ENCODE results near the gene PTGDS. TPM values are rescaled to one million over a fixed set of nuclear protein-coding genes. Genes with fewer than 3 reads are reported as not detected.

PTGDS gene
- total RNA-seq, 1 donor from 2014 or later = not detected

DNA sequence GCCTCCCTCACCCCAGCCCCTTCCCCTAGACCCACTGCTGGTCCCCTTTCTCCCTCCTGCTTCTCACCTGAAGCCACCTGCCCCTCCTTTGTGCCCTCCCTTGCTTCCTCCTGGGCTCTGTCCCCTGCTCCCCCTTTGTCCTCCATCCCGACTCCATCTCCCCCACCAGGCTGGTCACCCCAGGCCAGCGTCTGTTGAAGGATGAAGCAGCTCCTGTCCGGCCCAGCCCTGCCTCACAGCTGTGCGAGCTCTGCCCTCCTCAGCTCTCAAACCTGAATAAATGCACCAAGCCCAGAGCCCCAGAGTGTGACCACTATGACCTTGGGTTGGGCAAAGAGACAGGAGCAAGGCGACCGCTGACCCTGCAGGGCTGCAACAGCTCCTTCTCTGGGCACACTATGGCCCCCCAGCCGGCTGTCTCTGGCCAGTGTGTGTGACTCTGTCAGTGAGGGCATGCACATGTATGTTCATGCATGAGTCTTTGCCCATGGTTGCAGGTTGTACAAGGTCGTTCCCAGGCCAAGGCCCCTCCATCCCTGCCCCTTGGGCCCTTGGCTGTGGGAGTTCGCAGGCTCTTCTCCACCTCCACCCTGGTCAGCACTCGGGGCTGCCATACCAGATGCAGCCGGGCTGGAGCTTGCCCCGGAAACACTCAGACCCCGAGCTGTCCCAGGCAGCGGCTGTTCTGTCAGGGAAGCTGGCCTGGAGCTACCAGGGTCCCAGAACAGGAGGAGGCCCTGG, 21.9 kb upstream of the PTGDS start:
- no peak for ATAC-seq (ENCODE audit: low read depth)

DNA sequence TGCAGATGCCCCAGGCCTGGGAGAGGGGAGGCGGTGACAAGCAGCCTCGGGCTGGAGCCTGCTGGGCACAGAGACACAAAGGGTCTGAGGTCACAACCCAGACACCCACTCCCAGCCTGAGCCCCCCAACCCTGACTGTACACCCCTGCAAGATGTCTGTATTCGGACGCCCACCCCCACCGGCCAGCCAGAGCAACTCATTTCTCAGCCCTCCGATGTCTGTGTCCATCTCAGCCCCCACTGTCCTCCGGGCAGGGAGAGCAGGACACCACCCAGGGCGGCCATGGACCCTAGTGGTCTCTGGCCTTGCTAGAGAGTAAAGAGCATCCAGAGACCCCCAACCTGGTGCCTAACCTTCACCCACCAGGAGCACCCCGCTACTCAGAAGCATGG, 21.4 kb upstream of the PTGDS start:
- Mint-ChIP-seq H3K36me3 (ENCODE audit: low read depth) (no peaks in the 10 kb centered on the region), H3K9me3 (no peaks in the 10 kb centered on the region), H3K4me3 (no peak overlapping the region), H3K27me3 (peaks cover 2% of the 10 kb centered on the region), H3K27ac (no peak overlapping the region), H3K4me1 (no peaks in the 10 kb centered on the region)
- TF ChIP-seq, protein P1, sequence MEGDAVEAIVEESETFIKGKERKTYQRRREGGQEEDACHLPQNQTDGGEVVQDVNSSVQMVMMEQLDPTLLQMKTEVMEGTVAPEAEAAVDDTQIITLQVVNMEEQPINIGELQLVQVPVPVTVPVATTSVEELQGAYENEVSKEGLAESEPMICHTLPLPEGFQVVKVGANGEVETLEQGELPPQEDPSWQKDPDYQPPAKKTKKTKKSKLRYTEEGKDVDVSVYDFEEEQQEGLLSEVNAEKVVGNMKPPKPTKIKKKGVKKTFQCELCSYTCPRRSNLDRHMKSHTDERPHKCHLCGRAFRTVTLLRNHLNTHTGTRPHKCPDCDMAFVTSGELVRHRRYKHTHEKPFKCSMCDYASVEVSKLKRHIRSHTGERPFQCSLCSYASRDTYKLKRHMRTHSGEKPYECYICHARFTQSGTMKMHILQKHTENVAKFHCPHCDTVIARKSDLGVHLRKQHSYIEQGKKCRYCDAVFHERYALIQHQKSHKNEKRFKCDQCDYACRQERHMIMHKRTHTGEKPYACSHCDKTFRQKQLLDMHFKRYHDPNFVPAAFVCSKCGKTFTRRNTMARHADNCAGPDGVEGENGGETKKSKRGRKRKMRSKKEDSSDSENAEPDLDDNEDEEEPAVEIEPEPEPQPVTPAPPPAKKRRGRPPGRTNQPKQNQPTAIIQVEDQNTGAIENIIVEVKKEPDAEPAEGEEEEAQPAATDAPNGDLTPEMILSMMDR (IDR thresholded peaks at IDR 0.05) = no peak
- CTCF ChIA-PET = no interaction called here
- POLR2A ChIA-PET = no interaction called here
- DNase-seq = no peak
- intact Hi-C loops (cut with micrococcal nuclease) = no loop called here
- ATAC-seq (ENCODE audit: low read depth) = no peak

More for the DNA sequence above, 21.9 kb upstream of the PTGDS start:
- POLR2A ChIA-PET = no interaction called here
- CTCF ChIA-PET = no interaction called here
- Mint-ChIP-seq H3K36me3 (ENCODE audit: low read depth) (no peaks in the 10 kb centered on the region), H3K4me1 (peaks cover 1% of the 10 kb centered on the region), H3K27ac (no peak overlapping the region), H3K9me3 (no peaks in the 10 kb centered on the region), H3K27me3 (peaks cover 2% of the 10 kb centered on the region), H3K4me3 (no peak overlapping the region)
- TF ChIP-seq, protein P1 (IDR thresholded peaks at IDR 0.05) = no peak
- intact Hi-C loops (cut with micrococcal nuclease) = no loop called here
- no peak for DNase-seq

GRCh38 chr9:136956604-136957003, 20.7 kb upstream of the PTGDS start:
- intact Hi-C loops (cut with micrococcal nuclease) = no loop called here
- DNase-seq (no peak), ATAC-seq (ENCODE audit: low read depth) (no peak)
- POLR2A ChIA-PET = no interaction called here
- Mint-ChIP-seq H3K36me3 (ENCODE audit: low read depth) (no peaks in the 10 kb centered on the region), H3K27me3 (peaks cover 2% of the 10 kb centered on the region), H3K4me1 (no peaks in the 10 kb centered on the region), H3K9me3 (no peaks in the 10 kb centered on the region), H3K27ac (no peak overlapping the region), H3K4me3 (no peak overlapping the region)
- CTCF ChIA-PET = no interaction called here
- TF ChIP-seq, protein P1 (IDR thresholded peaks at IDR 0.05) = no peak

DNA sequence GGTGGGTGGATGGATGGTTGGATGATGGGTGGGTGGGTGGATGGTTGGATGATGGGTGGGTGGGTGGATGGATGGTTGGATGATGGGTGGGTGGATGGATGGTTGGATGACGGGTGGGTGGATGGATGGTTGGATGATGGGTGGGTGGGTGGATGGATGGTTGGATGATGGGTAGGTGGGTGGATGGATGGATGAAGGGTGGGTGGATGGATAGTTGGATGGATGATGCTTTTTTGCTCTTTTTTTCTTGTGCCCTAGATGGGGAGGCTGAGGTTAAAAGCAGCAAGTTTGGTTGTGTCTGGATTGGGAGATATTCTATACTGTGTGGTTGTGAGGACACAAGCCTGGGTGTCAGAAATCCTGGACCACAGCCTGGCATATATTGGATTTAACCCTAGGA, 19.8 kb upstream of the PTGDS start:
- Mint-ChIP-seq H3K27me3 (peaks cover 2% of the 10 kb centered on the region), H3K36me3 (ENCODE audit: low read depth) (no peaks in the 10 kb centered on the region), H3K27ac (no peak overlapping the region), H3K4me3 (no peak overlapping the region), H3K4me1 (no peaks in the 10 kb centered on the region), H3K9me3 (no peaks in the 10 kb centered on the region)
- CTCF ChIA-PET = no interaction called here
- POLR2A ChIA-PET = no interaction called here
- DNase-seq (no peak), ATAC-seq (ENCODE audit: low read depth) (no peak)
- intact Hi-C loops (cut with micrococcal nuclease) = no loop called here
- TF ChIP-seq, protein P1 (IDR thresholded peaks at IDR 0.05) = no peak

GRCh38 chr9:136957901-136958300, 19.4 kb upstream of the PTGDS start:
- TF ChIP-seq, protein P1 (IDR thresholded peaks at IDR 0.05) = no peak
- CTCF ChIA-PET = no interaction called here

More at GRCh38 chr9:136957901-136958300, 19.4 kb upstream of the PTGDS start:
- DNase-seq = no peak
- H3K4me3 Mint-ChIP-seq = no peak overlapping the region
- intact Hi-C loops (cut with micrococcal nuclease) = no loop called here
- POLR2A ChIA-PET = interaction anchor here (0.6 kb wide), 1 partner anchor 177 kb away, joined by 4 read pairs; no protein-coding TSS in a partner anchor
- H3K27me3 Mint-ChIP-seq = peaks cover 2% of the 10 kb centered on the region
- H3K4me1 Mint-ChIP-seq = no peaks in the 10 kb centered on the region
- ATAC-seq (ENCODE audit: low read depth) = no peak
- H3K27ac Mint-ChIP-seq = no peak overlapping the region
- H3K9me3 Mint-ChIP-seq = no peaks in the 10 kb centered on the region
- H3K36me3 Mint-ChIP-seq (ENCODE audit: low read depth) = no peaks in the 10 kb centered on the region
